ENCODE results near the gene SUPT4H1.

The SUPT4H1 gene

GRCh38 chr17:58302919-58303585 lies 48.9 kb downstream of the SUPT4H1 start:
- no peak for DNase-seq

- DNase-seq = no peak
Observed at GRCh38 chr17:58302171-58302918, 49.7 kb downstream of the SUPT4H1 start.

GRCh38 chr17:58301504-58302150 lies 50.4 kb downstream of the SUPT4H1 start:
- DNase-seq = no peak

DNA sequence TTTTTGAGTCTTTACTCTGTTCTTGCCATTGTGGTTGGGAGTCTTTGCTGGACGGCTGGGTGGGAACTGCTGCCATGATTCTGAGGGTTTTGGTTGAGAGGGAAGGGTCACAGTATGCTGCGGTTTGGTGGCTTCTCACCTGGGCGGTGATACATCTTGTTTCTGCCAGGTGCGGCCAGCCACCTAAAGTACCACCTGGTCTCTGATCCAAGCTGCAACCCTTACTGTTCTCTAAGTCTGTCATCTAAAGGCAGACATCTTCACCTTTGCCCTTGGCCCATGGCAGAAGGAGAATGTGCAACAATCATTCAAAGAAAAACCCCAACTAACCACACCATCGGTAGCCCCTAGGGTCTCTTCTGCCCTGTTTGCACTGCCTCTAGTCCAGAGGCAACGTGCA lies 51.7 kb downstream of the SUPT4H1 start:
- DNase-seq = no peak

Measured in stimulated activated CD4-positive, alpha-beta T cell treated with anti-CD3 and anti-CD28 coated beads, Interleukin-1b, Interleukin-23, amount 100 ng/mL, for 48 hours (primary cell).